UCSD-AML1 (cell line): ENCODE measurements around the gene LDOC1.
"Not testable (repeated sequence)": the region's sequence is repeated elsewhere in the genome, so short reads cannot be mapped to it uniquely, and the experiment has no call there.

Experiments used
- DNase-seq: peaks from one replicate; lab custom pipeline; 2025; ENCODE audit not compliant: unreplicated experiment; lab: John Stamatoyannopoulos, UW

LDOC1 gene

DNA sequence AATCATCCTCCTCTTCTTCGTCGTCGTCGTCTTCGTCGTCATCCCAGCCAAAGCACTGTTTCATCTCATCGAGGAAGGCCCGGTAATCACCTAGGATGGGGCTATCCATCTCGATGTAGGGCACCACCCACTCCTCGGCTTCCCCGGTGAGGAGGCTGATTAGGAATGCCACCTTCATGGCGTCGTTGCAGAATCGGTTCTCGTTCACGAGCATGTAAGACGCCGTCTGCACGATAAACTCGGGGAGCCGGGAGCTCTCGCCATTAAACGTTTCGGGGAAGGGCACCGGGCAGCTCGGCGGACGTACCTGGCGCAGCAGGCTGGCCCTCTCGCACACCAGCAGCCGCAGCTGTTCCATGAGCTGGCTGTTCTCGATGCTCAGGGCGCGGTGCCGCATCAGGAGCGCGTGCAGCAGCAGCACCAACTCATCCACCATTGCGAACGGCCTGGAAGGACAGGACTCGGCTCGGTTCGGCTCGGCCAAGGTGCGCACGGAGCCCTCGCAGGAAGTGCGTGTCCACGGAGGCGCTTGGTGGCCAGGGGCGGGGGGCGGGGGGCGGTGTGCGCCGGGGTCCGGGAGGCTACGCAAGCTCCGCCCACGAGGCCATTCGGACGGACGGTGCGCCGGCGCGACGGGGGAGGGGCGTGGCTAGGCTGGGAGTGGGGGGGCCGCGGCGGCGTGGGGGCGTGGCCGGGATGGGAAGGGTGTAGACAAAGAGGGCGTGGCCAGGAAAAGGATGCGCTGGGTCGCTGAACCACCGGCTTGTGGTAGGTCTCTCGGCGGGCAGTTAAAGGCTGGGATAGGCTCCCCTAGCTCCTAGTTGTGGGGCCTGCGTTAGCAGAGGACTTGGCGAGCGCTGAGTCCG lies at the start of gene LDOC1:
Gene LDOC1, minus strand, starts transcription at position 544 of the 866 bp plus-strand sequence. Its CDS starts 108 bp downstream, at position 436.
- no peak for DNase-seq

DNA sequence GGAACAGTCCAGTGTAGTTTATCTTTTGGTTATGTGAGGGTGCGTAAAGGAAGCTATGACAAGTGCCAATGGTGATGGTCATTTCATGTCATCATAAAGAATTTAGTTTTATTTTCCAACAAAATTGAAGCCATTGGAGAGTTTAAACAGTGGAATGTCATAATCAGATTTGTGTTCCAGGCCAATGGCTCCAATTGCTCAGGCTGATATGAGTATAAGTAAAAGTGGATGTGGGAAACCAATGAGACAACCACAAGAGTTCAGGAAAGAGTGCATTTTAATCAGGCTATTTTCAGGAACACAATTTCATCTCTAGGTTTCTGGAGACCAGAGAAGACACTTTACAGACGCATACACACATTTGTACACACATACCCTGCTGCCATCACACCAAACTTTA lies 44.7 kb upstream of the LDOC1 start:
- DNase-seq: no peak

DNA sequence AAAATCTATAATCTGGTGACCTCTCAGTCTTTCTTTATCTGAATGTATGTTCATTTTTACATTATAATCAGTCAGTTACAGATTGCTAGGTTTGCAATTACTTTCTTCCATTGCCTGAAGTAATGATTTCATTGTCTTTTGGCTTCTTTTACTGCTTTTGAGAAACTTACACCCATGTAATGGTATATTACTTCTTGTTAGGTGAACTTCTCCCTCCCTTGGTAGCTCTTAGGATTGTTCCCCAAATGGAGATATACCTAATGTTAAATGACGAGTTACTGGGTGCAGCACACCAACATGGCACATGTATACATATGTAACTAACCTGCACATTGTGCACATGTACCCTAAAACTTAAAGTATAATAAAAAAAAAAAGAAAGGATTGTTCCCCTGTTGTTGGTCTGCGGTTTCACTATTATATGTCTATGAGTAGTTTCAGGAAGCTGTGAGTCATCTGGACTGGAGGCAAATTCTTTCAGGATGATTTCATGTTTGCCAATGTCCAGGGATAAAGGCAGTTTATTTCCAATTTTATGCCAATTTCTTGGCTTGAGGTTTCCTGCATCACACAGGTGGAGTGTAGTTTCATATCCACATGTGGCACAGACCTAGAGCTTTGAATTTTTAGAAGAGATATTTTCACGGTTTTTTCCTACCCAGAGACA lies 43.5 kb upstream of the LDOC1 start:
- no peak for DNase-seq

DNA sequence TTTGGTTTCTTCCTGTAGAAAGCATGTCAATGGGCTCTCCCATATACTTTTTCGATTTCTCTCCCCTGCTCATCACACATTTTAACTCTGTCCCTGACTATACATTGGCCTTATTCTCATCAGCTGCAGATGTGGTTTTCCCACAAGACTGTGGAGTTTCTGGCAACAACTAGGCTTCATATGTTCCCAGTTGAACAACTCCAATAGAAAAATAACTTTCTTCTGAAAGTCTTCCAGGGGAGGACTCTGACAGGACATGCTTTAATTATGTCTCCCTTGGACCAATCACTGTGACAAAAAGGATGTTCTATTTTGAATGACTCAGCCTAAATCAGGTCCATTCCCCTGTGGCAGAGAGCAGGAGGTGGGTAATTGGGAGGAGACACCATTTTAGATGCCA lies 37.3 kb upstream of the LDOC1 start:
- no peak for DNase-seq

DNA sequence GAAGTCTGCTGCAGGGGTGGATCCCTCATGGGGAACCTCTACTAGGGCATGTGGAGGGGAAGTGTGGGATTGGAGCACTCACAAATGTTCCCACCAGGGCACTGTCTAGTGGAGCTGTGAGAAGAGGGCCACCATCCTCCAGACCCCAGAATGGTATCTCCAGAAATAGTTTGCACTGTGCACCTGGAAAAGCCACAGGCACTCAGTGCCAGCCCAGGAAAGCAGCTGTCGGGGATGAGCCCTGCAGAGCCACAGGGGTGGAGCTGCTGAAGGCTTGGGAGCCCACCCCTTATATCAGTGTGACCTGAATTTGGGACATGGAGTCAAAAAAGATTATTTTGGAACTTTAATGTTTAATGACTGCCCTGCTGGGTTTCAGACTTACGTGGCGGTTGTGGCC lies 25.0 kb upstream of the LDOC1 start:
- no peak for DNase-seq

DNA sequence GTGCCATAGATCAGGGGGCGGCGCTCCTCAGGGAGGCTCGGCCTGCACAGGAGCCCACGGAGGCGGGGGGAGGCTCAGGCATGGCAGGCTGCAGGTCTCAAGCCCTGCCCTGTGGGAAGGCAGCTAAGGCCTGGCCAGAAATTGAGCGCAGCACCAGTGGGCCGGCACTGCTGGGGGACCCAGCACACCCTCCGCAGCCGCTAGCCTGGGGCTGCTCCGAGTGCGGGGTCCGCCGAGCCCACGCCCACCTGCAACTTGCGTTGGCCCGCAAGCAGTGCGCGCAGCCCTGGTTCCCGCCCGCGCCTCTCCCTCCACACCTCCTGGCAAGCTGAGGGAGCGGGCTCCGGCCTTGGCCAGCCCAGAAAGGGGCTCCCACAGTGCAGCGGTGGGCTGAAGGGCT lies 11.6 kb upstream of the LDOC1 start:
- DNase-seq: not testable (repeated sequence)

DNA sequence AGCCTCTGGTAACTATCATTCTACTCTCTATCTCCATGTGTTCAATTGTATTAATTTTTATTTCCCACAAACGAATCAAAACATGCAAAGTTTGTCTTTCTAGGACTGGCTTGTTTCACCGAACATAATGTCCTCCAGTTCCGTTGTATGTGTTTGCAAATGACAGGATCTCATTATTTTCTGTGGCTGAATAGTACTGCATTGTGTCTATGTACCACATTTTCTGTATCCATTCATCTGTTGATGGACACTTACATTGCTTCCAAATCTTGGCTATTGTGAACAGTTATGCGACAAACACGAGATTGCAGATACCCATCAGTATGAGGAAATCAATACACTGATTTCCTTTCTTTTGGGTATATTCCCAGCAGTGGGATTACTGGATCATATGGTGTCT lies 8.4 kb upstream of the LDOC1 start:
- DNase-seq: no peak

DNA sequence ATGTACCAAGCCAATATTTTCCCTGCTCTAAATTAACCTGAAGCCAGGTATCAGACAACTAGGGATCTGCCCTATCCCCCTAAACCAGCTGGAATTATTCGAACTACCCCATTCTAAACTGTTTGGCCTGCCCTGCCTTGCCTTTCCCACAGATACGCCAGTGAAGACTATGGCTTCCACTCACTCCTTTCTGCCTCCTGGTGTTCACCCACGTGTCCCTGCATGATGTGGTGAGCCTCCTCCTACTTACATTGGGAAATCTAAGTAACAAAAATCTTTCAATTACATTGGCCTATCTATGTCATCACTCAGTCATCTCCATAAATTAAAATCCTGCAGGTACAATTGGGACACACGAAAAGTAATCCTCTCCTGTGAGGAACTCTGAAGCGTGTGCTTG lies 6.1 kb upstream of the LDOC1 start:
- no peak for DNase-seq

DNA sequence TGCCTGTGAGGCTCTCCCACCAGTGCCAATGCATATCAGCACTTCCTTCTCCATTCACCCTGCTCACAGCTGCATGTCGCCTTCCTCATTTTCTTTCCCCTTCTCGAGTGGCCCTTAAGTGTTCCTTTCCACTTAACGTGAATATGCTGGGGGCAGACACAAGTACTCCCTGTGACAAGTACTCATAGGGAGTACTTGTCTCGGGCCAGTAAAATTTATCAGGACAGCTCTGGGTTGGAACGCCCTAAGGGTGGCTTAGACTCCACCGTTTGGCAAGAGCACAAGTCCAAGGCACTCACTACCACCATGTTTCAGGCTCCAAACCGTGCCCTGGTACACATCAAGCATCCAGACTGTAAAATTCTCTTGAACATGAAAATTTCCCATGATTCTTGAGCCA lies 3.9 kb upstream of the LDOC1 start:
- DNase-seq: no peak

DNA sequence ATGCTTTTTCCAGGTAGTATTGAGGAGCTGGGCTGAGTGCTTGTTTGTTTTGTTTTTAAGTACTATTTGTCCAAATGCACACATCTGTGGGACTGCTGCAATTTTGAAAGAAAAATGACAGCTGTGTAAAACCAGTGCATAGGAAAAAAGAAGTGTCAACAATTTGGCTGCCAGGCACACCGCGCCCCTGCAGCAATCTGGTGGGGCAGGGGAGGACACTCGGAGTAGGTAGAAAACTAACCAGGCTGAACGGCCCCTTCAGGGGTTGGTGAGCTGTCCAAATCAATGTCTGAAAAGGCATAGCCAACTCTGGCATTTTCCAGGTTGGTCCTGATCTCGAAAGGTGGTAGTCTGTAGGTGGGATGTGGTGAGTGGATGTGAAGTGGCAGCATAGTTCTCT lies 1.1 kb downstream of the LDOC1 start:
- no peak for DNase-seq

DNA sequence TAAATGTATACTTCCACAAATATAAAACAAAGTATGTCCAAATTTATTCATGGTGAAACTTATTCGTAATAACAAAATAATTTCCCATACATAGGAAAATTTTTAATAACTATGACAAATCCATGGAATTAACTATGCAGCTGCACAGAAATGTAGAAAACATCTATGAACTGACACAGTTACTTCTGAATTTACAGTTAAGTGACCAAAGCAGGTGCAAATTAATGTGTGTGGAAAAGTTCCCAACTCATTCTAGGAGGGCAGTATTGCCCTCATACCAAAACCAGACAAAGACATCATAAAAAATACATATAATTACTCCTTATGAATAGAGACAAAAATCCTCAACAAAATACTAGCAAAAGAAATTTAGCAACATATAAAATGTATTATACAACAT lies 12.5 kb downstream of the LDOC1 start:
- no peak for DNase-seq

DNA sequence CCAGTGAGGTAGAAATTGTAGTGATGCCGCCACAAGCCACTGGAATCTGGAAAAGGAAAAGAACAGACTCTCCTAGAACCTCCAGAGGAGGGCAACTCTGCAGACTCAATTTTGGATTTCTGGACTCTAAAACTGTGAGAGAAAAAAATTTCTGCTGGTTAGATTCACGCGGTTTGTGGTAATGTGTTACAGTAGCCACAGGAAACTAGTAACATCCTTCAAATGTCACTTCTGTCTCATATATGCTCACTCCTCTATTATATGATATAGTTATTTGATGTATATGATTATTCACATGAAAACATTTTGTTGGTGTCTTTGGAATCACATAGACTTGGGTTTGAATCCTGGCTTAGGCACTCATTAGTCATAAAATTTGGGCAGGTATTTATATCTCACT lies 18.8 kb downstream of the LDOC1 start:
- DNase-seq: no peak

DNA sequence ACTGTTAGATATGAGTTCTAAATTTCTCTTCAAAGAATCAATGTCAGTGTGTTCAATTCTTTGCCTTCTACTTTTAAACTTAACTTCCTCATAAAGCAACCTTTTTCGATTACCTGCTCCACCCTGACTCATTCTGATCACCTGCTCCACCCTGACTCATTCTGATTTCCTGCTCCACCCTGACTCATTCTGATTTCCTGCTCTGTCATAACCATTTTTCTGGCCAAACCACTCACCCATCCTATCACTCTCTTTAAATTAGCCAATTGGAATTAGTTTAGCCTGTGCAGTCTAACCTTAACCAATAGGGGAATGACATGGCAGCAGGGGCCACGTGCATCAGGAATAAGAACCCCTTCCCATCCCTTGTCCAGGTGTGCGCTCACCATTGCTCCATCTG lies 21.7 kb downstream of the LDOC1 start:
- DNase-seq: not testable (repeated sequence)

DNA sequence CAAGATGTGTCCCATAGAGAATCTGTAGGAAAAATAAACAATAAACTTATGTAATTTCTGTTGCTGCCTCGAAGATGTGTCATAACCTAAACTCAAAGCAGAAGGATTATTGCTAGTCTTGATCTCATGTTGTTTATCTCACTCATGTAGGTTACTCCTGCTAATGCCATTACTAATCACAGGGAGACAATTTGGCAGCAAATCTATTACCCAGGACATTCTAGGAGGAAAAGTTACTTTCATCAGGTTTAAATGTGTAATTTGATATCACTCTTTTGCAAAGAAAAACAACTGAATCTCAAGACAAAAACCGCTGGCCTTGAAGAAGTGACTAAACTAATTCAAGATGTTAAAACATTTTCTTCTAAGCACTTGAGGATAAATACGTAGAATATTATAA lies 34.0 kb downstream of the LDOC1 start:
- no peak for DNase-seq

DNA sequence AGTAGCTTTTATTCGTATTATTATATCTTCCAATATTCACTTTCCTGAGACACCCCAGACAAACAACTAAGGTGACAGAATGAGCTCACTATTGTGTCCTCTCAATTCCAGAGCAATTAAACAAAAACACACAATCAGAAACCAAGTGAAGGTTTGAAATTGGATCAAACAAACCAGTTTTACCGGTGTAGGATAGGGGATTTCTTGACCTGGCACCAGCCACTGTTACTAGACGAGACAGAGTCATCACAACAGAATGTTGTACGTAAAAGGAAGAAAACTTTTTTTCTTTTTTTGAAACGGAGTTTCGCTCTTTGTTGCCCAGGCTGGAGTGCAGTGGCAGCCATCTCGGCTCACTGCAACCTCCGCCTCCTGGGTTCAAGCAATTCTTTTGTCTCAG lies 43.7 kb downstream of the LDOC1 start:
- no peak for DNase-seq

DNA sequence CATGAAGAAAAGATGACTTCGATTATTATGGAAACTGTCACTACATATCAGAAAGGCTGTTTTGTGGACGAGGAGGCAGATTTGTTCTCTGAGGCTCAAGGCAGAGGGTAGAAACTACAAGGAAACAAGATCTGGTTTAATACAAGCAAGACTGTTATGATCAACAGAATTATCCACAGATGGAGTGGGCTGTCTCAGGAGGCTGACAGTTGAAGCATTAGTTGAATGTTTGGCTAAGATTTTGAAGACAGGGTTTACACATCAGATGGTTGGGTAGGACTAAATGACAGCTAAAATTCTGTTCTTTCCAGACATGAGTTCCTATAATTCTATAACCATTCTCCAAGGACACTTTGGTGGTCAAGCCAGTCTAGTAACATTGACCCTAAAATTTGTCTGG lies 49.8 kb downstream of the LDOC1 start:
- DNase-seq: no peak
